NCI-H2107 (cell line): ENCODE results near the gene LRRC52.
A peak's percentile ranks its signal among the peaks of the same experiment; 100 is the strongest.

ENCODE experiments used
- DNase-seq: peaks from one replicate; lab custom pipeline; 2025; lab: John Stamatoyannopoulos, UW

Gene LRRC52

GRCh38 chr1:165543532-165544438, at the start of gene LRRC52:
Gene LRRC52 (plus strand): TSS chr1:165544000. CDS start chr1:165544297, 297 bp downstream.
- peak; percentile 77 for DNase-seq

- DNase-seq = no peak
These were observed 48.6 kb upstream of the LRRC52 start for GRCh38 chr1:165494949-165495857.

- DNase-seq = no peak
These were observed 48.0 kb upstream of the LRRC52 start for GRCh38 chr1:165495858-165496205.

- no peak for DNase-seq
These were observed 47.3 kb upstream of the LRRC52 start for GRCh38 chr1:165496501-165496900.

GRCh38 chr1:165497069-165498013, 46.5 kb upstream of the LRRC52 start:
- DNase-seq = no peak

GRCh38 chr1:165501330-165501969, 42.4 kb upstream of the LRRC52 start:
- DNase-seq = no peak

- no peak for DNase-seq
These were observed 41.8 kb upstream of the LRRC52 start for GRCh38 chr1:165501970-165502348.

- no peak for DNase-seq
These were observed 36.2 kb upstream of the LRRC52 start for GRCh38 chr1:165507570-165507969.

- no peak for DNase-seq
These were observed 35.5 kb upstream of the LRRC52 start for GRCh38 chr1:165508291-165508690.

- DNase-seq = no peak
These were observed 31.0 kb upstream of the LRRC52 start for GRCh38 chr1:165512816-165513215.

- DNase-seq = no peak
These were observed 27.3 kb upstream of the LRRC52 start for GRCh38 chr1:165516469-165516868.

GRCh38 chr1:165520646-165521045, 23.2 kb upstream of the LRRC52 start:
- DNase-seq = no peak

- DNase-seq = no peak
These were observed 19.0 kb upstream of the LRRC52 start for GRCh38 chr1:165524639-165525285.

GRCh38 chr1:165525708-165526107, 18.1 kb upstream of the LRRC52 start:
- DNase-seq = no peak

- no peak for DNase-seq
These were observed 16.4 kb upstream of the LRRC52 start for GRCh38 chr1:165527251-165528007.

- no peak for DNase-seq
These were observed 12.8 kb upstream of the LRRC52 start for GRCh38 chr1:165531021-165531420.

- no peak for DNase-seq
These were observed 11.7 kb upstream of the LRRC52 start for GRCh38 chr1:165532053-165532452.

GRCh38 chr1:165533254-165533653, 10.5 kb upstream of the LRRC52 start:
- no peak for DNase-seq

- no peak for DNase-seq
These were observed 7.8 kb upstream of the LRRC52 start for GRCh38 chr1:165536016-165536415.
